Heart right ventricle (tissue), 16 donors: Measurements from ENCODE around the gene KIAA0513. TPM values are rescaled to one million over a fixed set of nuclear protein-coding genes. Genes with fewer than 3 reads are reported as not detected.

Source experiments
- ATAC-seq, 8 donors: fragments of 200-7000 bp; cut with Tn5 transposase; one replicate each; pipeline ENCODE4 v1.9.1; 2020; ENCODE audit warnings: mild to moderate bottlenecking in 8 of 8, moderate library complexity in 8 of 8, moderate number of reproducible peaks in 1 of 8
- DNase-seq, 2 donors: peaks; one replicate each; pipeline ENCODE4 v3.0.0-alpha.2; 2020
- H3K27ac ChIP-seq, 10 donors: fragments of 200-600 bp; sonication (generic) in 2 of 10; one replicate each; pipeline versions ENCODE4 v1.5.0 to v1.8.0; 2020 to 2022; ENCODE audit warnings: mild to moderate bottlenecking in 3 of 10
- H3K27me3 ChIP-seq, 7 donors: fragments of 200-600 bp; one replicate each; pipeline ENCODE4 v1.8.0; 2021 to 2022; ENCODE audit warnings: mild to moderate bottlenecking in 2 of 7
- H3K36me3 ChIP-seq, 9 donors: fragments of 200-600 bp; sonication (generic) in 1 of 9; one replicate each; pipeline versions ENCODE4 v1.5.0 to v1.8.0; 2020 to 2022; ENCODE audit warnings: mild to moderate bottlenecking in 2 of 9
- H3K4me1 ChIP-seq, 9 donors: fragments of 200-600 bp; sonication (generic) in 1 of 9; one replicate each; pipeline versions ENCODE4 v1.5.0 to v1.8.0; 2020 to 2022; ENCODE audit warnings: mild to moderate bottlenecking in 4 of 9
- H3K4me3 ChIP-seq, 10 donors: fragments of 200-600 bp; sonication (generic) in 2 of 10; one replicate each; pipeline versions ENCODE4 v1.5.0 to v1.8.0; 2020 to 2022; ENCODE audit warnings: mild to moderate bottlenecking in 7 of 10, moderate library complexity in 2 of 10
- H3K9me3 ChIP-seq, 11 donors: fragments of 200-600 bp in 10 of 11; sonication (generic) in 2 of 11; one replicate each; pipeline versions ENCODE4 v1.5.0 to v1.8.0; 2013 to 2022; ENCODE audit warnings: mild to moderate bottlenecking in 2 of 11, control low read depth in 1 of 11, moderate library complexity in 1 of 11
- CTCF ChIP-seq, 9 donors: fragments of 200-600 bp; sonication (generic) in 2 of 9; IDR thresholded peaks; one replicate each; pipeline versions ENCODE4 v1.5.0 to v1.8.0; 2021 to 2022; ENCODE audit warnings: antibody characterized with exemption in 9 of 9, mild to moderate bottlenecking in 5 of 9, moderate library complexity in 1 of 9
- WGBS, 2 donors: extraction: QIAGEN DNeasy Blood & Tissue Kit; methylation state at CpG; one replicate each; pipeline ENCODE4 v1.1.7; 2013; ENCODE audit warnings: inconsistent platforms in 1 of 2; 5-methylcytosine and 5-hydroxymethylcytosine counted together
- intact Hi-C, 10 donors: fragments of 100-400 bp; cut with DNase I; formaldehyde crosslinking; loops; one replicate each; pipeline versions ENCODE4 v1.11.1 to v1.14.2; 2022
- polyA plus RNA-seq, 2 donors: library from polyadenylated mRNA; stranded (reverse); fragments of 200-250 nt; gene quantifications; one replicate each; pipeline ENCODE4 v1.2.3, GENCODE V29; 2013
- total RNA-seq, 10 donors: library from RNA; stranded (reverse); fragmentation: NEBNext Ultra II Directional in 3 of 10; extraction: Animal tissue kit (Norgen Biotek cat#: 25700) in 3 of 10; gene quantifications; one replicate each; pipeline versions ENCODE4 v1.2.1 to v1.2.4, GENCODE V29; 2021 to 2023
- donor health status: Arrhythmogenic right ventricular cardiomyopathy.
- donor health status: ischemic (EF 13 %, LVEDD 7.1; RV severe dilation, severe dysfunction).
- donor health status: healthy with polysubstance abuse.
- donor health status: DM: no; HTN: yes; CAD: no.
- donor health status: DM: no; HTN: no; CAD: no.
- donor health status: ischemic (EF 25% LVEDD 6.9; RV normal size, moderate dysfunction).
- donor health status: ischemic (EF 25% LVEDD 5.7; RV mildly dilated, moderate dysfunction).
- donor health status: healthy.
- donor health status: DM: yes; HTN: yes; CAD: no.
- donor health status: Ischemic cardiomyopathy.
- donor health status: ischemic (EF 35%, LVEDD 5.7; RV mildly dilated, moderate dysfunction).
- donor health status: nonischemic (EF 11% LVEDD 7.7; RV severe dilation, severe dysfunction).
- donor health status: DM: yes; HTN: yes; CAD: no.
- donor health status: PGD.
- donor health status: ischemic (EF 29% LVEDD 5.4; RV normal size, mild dysfunction).
- donor health status: nonischemic (EF 23%, LVEDD 6.1; RV moderate dilation, normal function).

The KIAA0513 gene
- total and polyA plus RNA-seq, 12 donors = 2.4 to 10.9 (median 8.3) TPM

- WGBS, 2 donors = 91 to 94% methylated on average over 8 of the region's 8 CpGs
- H3K4me1 ChIP-seq = peaks cover 5 to 48% (median 30%) of the 10 kb centered on the region in 9 donors
- intact Hi-C loops = loop anchor here in 3 of 10 donors (2.0 to 5.0 kb wide), 2 partner anchors 15 to 61 kb away; partner anchors contain the start of gene ZDHHC7 (in 1 of the 3)
- no peaks in the 10 kb centered on the region for H3K27me3 ChIP-seq
- peak overlapping the region in 1 of 10 donors; percentile 88 for H3K4me3 ChIP-seq
- DNase-seq (no peak), ATAC-seq (no peak)
- H3K27ac ChIP-seq = peak overlapping the region in 1 of 10 donors; percentile 96
- H3K36me3 ChIP-seq = no peaks in the 10 kb centered on the region
- H3K9me3 ChIP-seq = peaks cover 0 to 6% (median 0%) of the 10 kb centered on the region in 11 donors
- no peak for TF ChIP-seq CTCF (IDR thresholded peaks at IDR 0.05)
These were observed 1.6 kb upstream of the KIAA0513 start for GRCh38 chr16:85025781-85026653.

- Histone ChIP-seq H3K27ac (peak overlapping the region in 8 of 10 donors; percentile 65 to 96 (median 82)), H3K27me3 (no peaks in the 10 kb centered on the region), H3K36me3 (peaks cover 0 to 3% (median 0%) of the 10 kb centered on the region in 9 donors), H3K4me1 (peaks cover 5 to 48% (median 30%) of the 10 kb centered on the region in 9 donors), H3K9me3 (peaks cover 0 to 6% (median 0%) of the 10 kb centered on the region in 11 donors), H3K4me3 (peak overlapping the region in 9 of 10 donors; percentile 59 to 88 (median 83))
- ATAC-seq = no peak
- intact Hi-C loops = loop anchor here in 3 of 10 donors (2.0 to 5.0 kb wide), 2 partner anchors 16 to 61 kb away; partner anchors contain the start of gene ZDHHC7 (in 1 of the 3)
- no peak for DNase-seq
- 60 to 67% methylated on average over 4 of the region's 4 CpGs for WGBS, 2 donors
- TF ChIP-seq CTCF (IDR thresholded peaks at IDR 0.05) = no peak
These were observed 892 bp upstream of the KIAA0513 start for GRCh38 chr16:85026703-85027102.

GRCh38 chr16:85027958-85028684 is 526 bp downstream of the KIAA0513 start:
- peak in 1 of 2 donors; percentile 15 for DNase-seq

More at GRCh38 chr16:85027958-85028684, 526 bp downstream of the KIAA0513 start:
- Histone ChIP-seq H3K27me3 (no peaks in the 10 kb centered on the region), H3K4me3 (peak overlapping the region; percentile 59 to 88 (median 83)), H3K9me3 (no peaks in the 10 kb centered on the region), H3K36me3 (peaks cover 0 to 10% (median 0%) of the 10 kb centered on the region in 9 donors), H3K4me1 (peaks cover 5 to 48% (median 30%) of the 10 kb centered on the region in 9 donors), H3K27ac (peak overlapping the region in 9 of 10 donors; percentile 65 to 96 (median 81))
- 4 to 5% methylated on average over 38 to 41 of the region's 41 CpGs for WGBS, 2 donors
- intact Hi-C loops = loop anchor here in 3 of 10 donors (2.0 to 5.0 kb wide), 2 partner anchors 17 to 59 kb away; partner anchors contain the start of gene ZDHHC7 (in 1 of the 3)
- peak in 1 of 9 donors; percentile 33 for TF ChIP-seq CTCF (IDR thresholded peaks at IDR 0.05)
- ATAC-seq = peak in 6 of 8 donors; percentile 0 to 39 (median 12)
